GM19452 (cell line): Measurements from ENCODE around the gene SLC1A7.

ENCODE experiments used
- ATAC-seq: cut with Tn5 transposase; IDR thresholded peaks from one replicate; pipeline ENCODE4 v1.9.1; 2021; ENCODE audit not compliant: unreplicated experiment

SLC1A7 gene

GRCh38 chr1:53134961-53135734, 7.3 kb downstream of the SLC1A7 start:
- ATAC-seq: no peak

GRCh38 chr1:53134042-53134485, 8.4 kb downstream of the SLC1A7 start:
- no peak for ATAC-seq

GRCh38 chr1:53133261-53134041, 9.0 kb downstream of the SLC1A7 start:
- no peak for ATAC-seq

GRCh38 chr1:53132176-53132575, 10.3 kb downstream of the SLC1A7 start:
- ATAC-seq: no peak

- no peak for ATAC-seq
Observed at GRCh38 chr1:53131590-53131938, 10.9 kb downstream of the SLC1A7 start.

- ATAC-seq: no peak
Observed at GRCh38 chr1:53130878-53131589, 11.4 kb downstream of the SLC1A7 start.

GRCh38 chr1:53130598-53130877, 11.9 kb downstream of the SLC1A7 start:
- ATAC-seq: no peak

GRCh38 chr1:53129891-53130597, 12.4 kb downstream of the SLC1A7 start:
- ATAC-seq: no peak

GRCh38 chr1:53128401-53128800, 14.0 kb downstream of the SLC1A7 start:
- no peak for ATAC-seq

GRCh38 chr1:53127546-53127945, 14.9 kb downstream of the SLC1A7 start:
- ATAC-seq: no peak

GRCh38 chr1:53126495-53126894, 15.9 kb downstream of the SLC1A7 start:
- ATAC-seq: no peak

GRCh38 chr1:53125623-53126360, 16.6 kb downstream of the SLC1A7 start:
- ATAC-seq: no peak

GRCh38 chr1:53125122-53125521, 17.3 kb downstream of the SLC1A7 start:
- ATAC-seq: no peak

- no peak for ATAC-seq
Observed at GRCh38 chr1:53123453-53124140, 18.8 kb downstream of the SLC1A7 start.

GRCh38 chr1:53122961-53123413, 19.5 kb downstream of the SLC1A7 start:
- no peak for ATAC-seq

- ATAC-seq: no peak
Observed at GRCh38 chr1:53122201-53122885, 20.1 kb downstream of the SLC1A7 start.

GRCh38 chr1:53121319-53122172, 20.9 kb downstream of the SLC1A7 start:
- ATAC-seq: no peak

GRCh38 chr1:53120659-53121058, 21.8 kb downstream of the SLC1A7 start:
- no peak for ATAC-seq
